ENCODE measurements around the gene COTL1. TPM values are rescaled to one million over a fixed set of nuclear protein-coding genes. Genes with fewer than 3 reads are reported as not detected.

COTL1 gene
- total RNA-seq, 4 donors from 2014 or later: 19.1 to 66.9 (median 29.4) TPM

DNA sequence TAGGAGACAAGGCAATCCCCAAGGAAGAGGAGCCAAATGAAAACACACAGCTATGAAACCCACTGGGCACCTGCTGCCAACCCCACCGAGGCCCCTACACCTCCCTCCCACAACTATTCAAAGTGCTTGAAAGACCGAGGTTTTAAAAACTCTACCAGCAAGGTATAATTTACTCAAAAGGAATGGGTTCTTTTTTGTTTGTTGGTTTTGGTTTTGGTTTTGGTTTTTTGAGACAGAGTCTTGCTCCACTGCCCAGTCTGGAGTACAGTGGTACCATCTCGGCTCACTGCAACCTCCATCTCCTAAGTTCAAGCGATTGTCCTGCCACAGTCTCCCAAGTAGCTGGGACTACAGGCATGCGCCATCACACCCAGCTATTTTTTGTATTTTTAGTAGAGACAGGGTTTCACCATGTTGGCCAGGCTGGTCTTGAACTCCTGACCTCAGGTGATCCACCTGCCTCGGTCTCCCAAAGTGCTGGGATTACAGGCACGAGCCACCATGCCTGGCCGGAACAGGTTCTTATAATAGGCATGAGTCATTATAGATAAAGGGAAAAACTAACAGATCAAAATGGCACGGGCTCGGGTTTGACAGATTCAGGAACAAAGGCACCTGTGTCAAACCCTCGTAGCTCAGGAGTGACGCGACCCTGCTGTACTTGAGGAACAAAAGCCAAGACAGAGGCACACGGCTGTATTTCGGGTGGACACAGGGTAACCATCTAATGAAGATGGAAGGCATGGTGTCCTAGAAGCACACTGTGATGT, 40.7 kb downstream of the COTL1 start:
- Histone ChIP-seq H3K27me3 (no peaks in the 10 kb centered on the region), H3K36me3 (no peaks in the 10 kb centered on the region), H3K4me3 (no peak overlapping the region), H3K9me3 (no peaks in the 10 kb centered on the region), H3K27ac (no peak overlapping the region), H3K4me1 (no peaks in the 10 kb centered on the region)
- no peak for DNase-seq
- no peak for TF ChIP-seq POLR2A (IDR thresholded peaks at IDR 0.05)
- TF ChIP-seq, protein P1, sequence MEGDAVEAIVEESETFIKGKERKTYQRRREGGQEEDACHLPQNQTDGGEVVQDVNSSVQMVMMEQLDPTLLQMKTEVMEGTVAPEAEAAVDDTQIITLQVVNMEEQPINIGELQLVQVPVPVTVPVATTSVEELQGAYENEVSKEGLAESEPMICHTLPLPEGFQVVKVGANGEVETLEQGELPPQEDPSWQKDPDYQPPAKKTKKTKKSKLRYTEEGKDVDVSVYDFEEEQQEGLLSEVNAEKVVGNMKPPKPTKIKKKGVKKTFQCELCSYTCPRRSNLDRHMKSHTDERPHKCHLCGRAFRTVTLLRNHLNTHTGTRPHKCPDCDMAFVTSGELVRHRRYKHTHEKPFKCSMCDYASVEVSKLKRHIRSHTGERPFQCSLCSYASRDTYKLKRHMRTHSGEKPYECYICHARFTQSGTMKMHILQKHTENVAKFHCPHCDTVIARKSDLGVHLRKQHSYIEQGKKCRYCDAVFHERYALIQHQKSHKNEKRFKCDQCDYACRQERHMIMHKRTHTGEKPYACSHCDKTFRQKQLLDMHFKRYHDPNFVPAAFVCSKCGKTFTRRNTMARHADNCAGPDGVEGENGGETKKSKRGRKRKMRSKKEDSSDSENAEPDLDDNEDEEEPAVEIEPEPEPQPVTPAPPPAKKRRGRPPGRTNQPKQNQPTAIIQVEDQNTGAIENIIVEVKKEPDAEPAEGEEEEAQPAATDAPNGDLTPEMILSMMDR (IDR thresholded peaks at IDR 0.05): no peak
- intact Hi-C loops (cut with DNase I; ENCODE audit: low total_unique reads): no loop called here

DNA sequence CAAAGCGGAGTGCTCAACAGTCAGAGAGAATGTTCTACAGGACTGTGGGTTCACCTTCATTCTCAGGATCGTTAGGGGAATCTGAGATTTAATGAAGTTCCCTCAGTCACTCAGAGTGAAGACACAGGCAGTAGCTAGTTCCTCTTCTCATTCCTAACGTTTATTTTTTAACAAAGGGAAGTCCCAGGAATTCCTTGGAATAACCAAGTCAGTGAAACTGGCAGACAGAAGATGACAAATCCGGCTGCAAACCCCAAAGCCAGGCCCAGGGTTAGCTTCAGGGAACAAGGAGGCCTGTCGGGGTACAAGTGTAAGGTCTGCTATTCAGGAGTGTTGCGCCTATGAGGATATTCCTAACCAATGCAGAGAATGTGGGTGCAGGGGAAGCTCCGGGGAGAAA, 42.0 kb downstream of the COTL1 start:
- intact Hi-C loops (cut with DNase I; ENCODE audit: low total_unique reads): no loop called here
- no peaks in the 10 kb centered on the region for H3K27me3 ChIP-seq
- no peak for DNase-seq
- TF ChIP-seq POLR2A (IDR thresholded peaks at IDR 0.05): no peak
- TF ChIP-seq, protein P1 (IDR thresholded peaks at IDR 0.05): no peak
- no peak overlapping the region for H3K4me3 ChIP-seq
- H3K4me1 ChIP-seq: no peaks in the 10 kb centered on the region
- H3K27ac ChIP-seq: no peak overlapping the region
- no peaks in the 10 kb centered on the region for H3K36me3 ChIP-seq
- H3K9me3 ChIP-seq: no peaks in the 10 kb centered on the region

DNA sequence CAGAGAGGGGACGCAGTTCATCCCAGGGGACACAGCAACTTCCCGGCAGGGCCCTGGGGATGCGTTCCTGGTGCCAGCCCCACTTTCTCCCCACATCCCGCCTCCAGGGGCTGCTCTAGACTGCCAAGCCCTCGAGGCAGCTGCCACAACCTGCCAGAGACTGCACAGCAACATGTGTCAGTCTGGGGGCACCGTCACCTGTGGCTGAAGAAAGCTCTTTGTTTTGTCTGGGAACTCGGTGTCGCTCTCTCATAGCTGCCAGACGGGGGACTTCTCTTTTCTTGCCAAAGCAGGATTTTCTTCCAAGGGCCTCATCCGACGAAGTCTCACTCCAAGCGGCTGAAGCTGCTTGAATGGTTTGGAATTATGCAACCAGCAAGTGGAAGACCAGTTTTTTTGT, 43.7 kb downstream of the COTL1 start:
- TF ChIP-seq POLR2A (IDR thresholded peaks at IDR 0.05): no peak
- TF ChIP-seq, protein P1 (IDR thresholded peaks at IDR 0.05): no peak
- H3K27me3 ChIP-seq: no peaks in the 10 kb centered on the region
- DNase-seq: no peak
- no peaks in the 10 kb centered on the region for H3K9me3 ChIP-seq
- no peak overlapping the region for H3K27ac ChIP-seq
- no peak overlapping the region for H3K4me3 ChIP-seq
- no peaks in the 10 kb centered on the region for H3K36me3 ChIP-seq
- intact Hi-C loops (cut with DNase I; ENCODE audit: low total_unique reads): no loop called here
- no peaks in the 10 kb centered on the region for H3K4me1 ChIP-seq

DNA sequence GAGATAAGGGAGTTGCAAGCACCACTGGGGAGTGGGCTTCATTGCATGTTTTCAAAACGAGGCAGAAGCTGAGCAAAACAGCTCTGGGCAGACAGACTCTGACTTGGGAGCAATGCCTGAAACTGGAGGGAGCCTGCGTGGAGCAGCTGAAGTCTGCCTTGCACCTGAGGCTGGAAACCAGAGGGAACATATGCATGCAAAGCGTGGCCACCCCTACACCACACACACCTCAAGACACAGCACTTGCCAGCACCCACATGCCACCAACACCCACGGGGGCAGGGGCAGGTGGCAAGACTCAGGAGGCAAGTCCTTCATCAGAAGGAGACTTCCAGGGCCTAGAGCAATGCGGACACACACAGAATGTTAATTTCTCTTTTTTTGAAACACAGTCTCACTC, 45.8 kb downstream of the COTL1 start:
- DNase-seq: no peak
- intact Hi-C loops (cut with DNase I; ENCODE audit: low total_unique reads): no loop called here
- no peak for TF ChIP-seq POLR2A (IDR thresholded peaks at IDR 0.05)
- TF ChIP-seq, protein P1 (IDR thresholded peaks at IDR 0.05): no peak

DNA sequence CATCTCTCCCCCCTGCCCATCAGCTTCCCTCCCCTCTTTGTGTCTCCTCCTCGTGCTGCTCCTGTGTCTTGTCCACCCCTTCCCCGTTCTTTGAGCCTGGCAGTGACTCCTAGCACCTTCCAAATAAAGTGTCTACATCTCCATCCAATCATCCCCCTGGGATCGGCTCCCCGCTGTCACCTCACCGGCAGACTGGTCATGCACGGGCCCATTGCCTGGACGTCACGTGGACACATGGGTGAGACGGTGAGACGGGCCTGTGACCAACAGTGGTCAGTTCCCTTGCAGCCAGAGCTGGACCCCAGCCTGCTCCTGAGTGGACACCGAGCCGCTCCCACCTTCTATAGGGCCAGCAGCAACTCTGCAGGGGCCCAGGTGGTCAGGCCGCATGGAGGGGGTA, 46.4 kb downstream of the COTL1 start:
- no peak for TF ChIP-seq POLR2A (IDR thresholded peaks at IDR 0.05)
- TF ChIP-seq, protein P1 (IDR thresholded peaks at IDR 0.05): no peak
- Histone ChIP-seq H3K27ac (no peak overlapping the region), H3K36me3 (no peaks in the 10 kb centered on the region), H3K9me3 (no peaks in the 10 kb centered on the region), H3K4me1 (no peaks in the 10 kb centered on the region), H3K27me3 (no peaks in the 10 kb centered on the region), H3K4me3 (no peak overlapping the region)
- no peak for DNase-seq
- intact Hi-C loops (cut with DNase I; ENCODE audit: low total_unique reads): no loop called here

More for the DNA sequence above, 45.8 kb downstream of the COTL1 start:
- Histone ChIP-seq H3K27me3 (no peaks in the 10 kb centered on the region), H3K4me3 (no peak overlapping the region), H3K4me1 (no peaks in the 10 kb centered on the region), H3K27ac (no peak overlapping the region), H3K36me3 (no peaks in the 10 kb centered on the region), H3K9me3 (no peaks in the 10 kb centered on the region)
